IPS-NIHi11 (cell line): ENCODE results near the gene NEO1.
"Not testable (repeated sequence)": the region's sequence is repeated elsewhere in the genome, so short reads cannot be mapped to it uniquely, and the experiment has no call there.

Experiments
- DNase-seq: peaks from one replicate; pipeline ENCODE4 v3.0.0; 2012; ENCODE audit warnings: mixed read lengths, low spot score

The NEO1 gene

GRCh38 chr15:73264881-73265280, 212.6 kb downstream of the NEO1 start:
- DNase-seq: no peak

GRCh38 chr15:73265536-73266153, 213.4 kb downstream of the NEO1 start:
- DNase-seq: peak; percentile 76

GRCh38 chr15:73268457-73268856, 216.2 kb downstream of the NEO1 start:
- no peak for DNase-seq

GRCh38 chr15:73270366-73271097, 218.3 kb downstream of the NEO1 start:
- DNase-seq: no peak

DNA sequence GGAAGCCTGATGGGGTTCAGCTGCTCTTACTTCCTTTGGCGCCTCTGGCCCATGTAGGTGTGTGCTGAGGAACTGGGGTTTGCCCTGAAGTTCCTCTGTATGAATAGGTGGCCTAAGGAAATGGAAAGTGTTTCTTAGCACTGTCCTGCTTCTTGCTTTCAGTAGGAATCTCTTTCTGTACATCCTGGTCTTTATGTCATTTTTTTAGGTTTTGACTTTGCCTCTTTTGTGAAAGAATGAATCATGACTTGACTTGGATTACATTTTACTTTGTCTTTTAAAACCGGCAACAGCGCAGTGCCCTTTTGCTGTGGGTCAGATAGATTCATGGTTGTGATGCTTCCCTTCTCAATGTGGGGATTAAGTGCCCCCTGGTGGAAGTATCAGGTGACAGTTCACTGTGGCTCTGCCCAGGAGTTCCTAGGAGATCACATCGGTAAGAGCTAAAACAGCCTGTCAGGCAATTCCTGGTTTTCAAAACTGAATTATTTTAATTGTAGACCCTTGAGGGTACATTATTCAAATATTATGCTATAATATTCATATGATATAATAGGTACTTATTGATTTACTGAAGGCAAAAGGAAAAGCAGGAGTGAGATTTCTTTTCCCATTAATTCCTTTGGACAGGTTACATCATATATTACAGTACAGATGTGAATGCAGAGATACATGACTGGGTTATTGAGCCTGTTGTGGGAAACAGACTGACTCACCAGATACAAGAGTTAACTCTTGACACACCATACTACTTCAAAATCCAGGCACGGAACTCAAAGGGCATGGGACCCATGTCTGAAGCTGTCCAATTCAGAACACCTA, 221.1 kb downstream of the NEO1 start:
- peak; percentile 72 for DNase-seq

DNA sequence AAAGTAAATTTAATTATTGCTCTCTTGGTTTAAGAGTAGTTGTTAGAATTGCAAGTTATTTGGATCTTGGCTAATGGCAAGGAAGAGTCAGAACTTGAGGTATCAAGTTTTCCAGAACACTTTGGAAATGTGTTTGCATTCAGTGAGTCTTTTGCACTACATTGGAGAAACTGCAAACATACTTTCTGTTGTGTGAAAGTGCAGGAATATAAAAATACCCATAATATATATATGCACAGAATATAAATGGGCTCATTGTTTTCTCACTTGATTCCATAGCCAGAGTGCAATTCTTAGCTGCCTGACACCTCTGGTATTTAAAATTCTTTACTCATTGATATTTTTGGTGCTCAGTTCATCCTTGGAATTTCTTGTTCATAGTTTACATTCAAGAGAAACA, 223.6 kb downstream of the NEO1 start:
- no peak for DNase-seq

DNA sequence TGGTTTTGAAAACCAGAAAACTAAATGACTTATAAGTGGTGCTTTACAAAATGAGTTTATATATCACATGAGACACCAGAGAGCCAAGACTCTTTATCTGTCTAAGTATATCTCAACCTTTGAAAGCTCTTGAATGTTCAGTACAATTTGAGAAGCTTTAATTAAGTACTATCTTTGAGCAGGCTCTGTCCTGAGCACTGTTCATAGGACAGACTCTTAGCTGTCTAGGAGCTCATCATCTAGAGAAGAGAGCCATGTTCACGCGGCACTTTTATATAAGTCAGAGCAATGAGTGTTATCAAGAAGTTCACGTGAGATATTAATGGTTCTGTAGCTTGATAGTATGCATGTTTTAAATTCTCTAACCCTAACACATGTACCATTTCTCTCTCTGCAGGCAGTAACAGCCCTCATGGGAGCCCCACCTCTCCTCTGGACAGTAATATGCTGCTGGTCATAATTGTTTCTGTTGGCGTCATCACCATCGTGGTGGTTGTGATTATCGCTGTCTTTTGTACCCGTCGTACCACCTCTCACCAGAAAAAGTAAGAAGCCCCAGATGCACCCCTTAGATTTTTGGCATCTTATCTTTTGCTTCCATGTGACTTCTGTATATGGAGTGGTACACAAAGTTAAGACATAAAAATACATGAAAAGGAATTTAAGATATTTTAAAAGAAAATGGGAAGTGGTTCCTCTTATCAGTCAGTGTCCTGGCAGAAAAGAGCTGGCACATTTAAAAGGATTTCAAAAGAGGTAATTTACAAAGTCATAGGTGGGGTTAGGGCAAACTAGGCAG, 230.5 kb downstream of the NEO1 start:
- DNase-seq: no peak

DNA sequence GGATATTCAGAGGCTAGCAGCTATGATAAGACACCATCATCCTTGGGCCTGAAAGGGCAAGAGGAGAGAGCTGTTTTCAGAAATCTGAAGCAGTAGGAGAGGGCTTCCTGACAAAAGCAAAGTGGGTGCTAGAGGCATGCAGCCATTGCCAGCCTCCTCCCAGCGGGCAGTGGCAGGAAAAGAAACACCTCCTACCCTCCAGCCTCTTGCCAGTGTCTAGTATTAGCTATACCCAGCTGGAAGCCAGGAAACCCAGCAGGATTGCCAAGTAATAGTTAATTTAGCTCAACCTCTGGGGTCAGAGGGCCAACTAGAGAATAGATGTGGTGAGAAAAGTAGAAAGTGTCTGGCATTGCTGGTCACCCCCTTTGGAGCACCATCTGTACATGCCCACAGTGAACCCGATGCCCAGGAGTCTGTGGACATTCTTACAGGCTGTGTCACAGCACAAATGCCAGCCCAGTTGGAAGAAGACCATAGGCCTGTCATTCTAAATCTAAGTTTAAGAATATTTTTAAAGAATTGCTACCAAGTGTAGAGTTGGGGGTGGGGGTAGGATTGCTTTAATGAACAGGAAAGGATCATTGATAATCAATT, 231.2 kb downstream of the NEO1 start:
- DNase-seq: no peak

DNA sequence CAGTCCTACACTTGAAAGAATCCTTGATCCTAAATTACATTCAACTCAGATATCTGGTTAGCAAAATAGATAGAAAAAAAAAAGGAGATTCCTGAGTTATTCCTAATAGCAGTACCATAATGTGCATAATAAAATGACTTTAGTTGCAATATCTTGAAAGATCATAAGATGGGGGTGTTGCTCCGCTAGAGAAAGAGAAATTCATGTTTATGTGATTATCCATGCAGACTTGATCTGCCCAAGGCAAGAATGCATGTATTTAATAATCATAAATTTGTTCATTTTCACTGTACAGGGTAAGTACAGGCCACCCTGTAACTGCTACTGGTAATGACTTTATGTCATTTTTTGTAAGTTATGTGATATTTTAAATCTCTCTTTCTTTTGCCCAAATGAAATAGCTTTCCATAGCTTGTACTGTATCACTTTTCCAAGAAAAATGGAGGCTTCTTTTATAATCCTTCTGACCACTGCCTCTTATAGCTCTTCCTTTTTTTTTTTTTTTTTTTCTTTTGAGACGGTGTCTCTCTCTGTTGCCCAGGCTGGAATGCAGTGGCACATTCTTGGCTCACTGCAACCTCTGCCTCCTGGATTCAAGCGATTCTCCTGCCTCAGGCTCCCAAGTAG, 231.9 kb downstream of the NEO1 start:
- DNase-seq: no peak

DNA sequence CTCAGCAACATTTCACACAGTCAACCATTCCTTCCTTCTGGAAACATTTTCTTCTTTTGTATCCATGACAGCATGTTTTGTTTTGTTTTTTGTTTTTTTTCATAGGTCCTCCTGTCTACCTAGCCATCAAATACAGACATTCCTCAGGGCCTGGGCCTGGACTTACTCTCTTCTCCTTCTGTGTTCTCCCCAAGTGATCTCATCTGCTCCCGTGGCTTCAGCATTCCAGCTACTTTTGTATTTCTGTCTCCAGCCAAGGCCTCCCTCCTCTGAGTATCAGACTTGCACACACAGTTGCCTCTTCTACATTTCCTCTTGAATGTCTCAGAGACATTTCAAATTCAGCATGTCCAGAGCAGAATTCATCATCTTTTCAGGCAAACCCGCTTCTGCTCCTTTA, 234.0 kb downstream of the NEO1 start:
- no peak for DNase-seq

GRCh38 chr15:73287019-73287418, 234.8 kb downstream of the NEO1 start:
- no peak for DNase-seq

GRCh38 chr15:73291441-73291840, 239.2 kb downstream of the NEO1 start:
- no peak for DNase-seq

DNA sequence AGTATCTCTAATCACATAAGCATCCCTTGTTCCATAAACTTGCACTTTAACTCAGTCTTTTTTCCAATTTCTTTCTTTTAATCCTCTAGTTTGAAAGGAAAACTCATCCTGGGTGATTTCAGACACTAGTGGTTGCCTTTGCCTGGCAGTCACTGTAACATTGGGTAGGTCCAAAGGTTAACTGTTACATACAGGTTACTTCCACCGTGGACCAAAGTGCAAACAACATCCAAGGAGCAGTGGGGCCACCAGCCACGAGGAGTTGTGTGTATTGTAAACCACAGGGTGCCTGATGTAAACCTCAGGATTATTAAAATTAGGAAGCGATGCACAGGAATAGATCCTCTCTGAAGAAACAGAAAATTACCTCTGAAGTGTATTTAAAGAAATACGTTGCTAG, 241.5 kb downstream of the NEO1 start:
- DNase-seq: no peak

DNA sequence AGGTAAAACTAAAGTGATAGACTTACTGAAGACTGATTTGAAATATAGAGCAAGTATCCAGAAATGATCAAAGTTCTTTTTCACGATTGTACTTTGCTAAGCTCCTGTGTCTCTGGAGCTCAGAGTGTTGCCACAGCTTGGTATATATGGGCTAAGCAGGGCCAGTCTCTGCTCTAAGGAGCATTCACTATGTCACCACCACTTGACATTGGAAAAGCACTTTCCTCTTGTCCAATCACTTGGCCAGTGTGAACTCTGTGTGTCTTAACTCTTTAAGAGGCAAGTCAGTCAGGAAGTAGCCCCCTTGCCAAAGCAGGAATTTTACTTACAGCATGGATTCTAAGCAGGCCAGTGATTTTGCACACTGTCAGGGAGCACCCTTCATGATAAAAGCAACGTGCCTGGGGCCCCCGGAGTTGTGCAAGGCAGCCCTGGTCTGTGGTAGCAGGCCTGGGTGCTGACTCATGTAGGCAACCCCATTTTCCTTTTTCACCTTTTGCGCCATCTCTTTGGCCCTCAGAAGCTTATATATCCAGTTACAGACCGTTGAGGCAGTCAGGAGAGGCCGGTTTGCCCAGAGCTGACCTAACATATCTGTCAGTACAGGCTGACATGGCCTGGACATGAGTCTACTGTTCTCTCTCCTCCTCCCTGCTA, 243.5 kb downstream of the NEO1 start:
- DNase-seq: no peak

GRCh38 chr15:73296609-73297353, 244.5 kb downstream of the NEO1 start:
- no peak for DNase-seq

GRCh38 chr15:73298522-73299245, 246.4 kb downstream of the NEO1 start:
- DNase-seq: no peak

DNA sequence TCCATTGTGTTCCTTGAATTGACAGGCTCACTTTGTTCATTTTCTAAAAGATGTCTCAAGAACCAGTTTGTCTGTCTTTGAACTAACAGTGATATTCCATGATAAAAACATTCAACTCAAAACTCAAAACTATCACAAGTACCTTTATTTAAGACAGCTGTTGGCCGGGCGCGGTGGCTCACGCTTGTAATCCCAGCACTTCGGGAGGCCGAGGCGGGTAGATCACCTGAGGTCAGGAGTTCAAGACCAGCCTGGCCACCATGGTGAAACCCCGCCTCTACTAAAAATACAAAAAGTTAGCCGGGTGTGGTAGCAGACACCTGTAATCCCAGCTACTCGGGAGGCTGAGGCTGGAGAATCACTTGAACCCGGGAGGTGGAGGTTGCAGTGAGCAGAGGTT, 248.0 kb downstream of the NEO1 start:
- not testable (repeated sequence) for DNase-seq

DNA sequence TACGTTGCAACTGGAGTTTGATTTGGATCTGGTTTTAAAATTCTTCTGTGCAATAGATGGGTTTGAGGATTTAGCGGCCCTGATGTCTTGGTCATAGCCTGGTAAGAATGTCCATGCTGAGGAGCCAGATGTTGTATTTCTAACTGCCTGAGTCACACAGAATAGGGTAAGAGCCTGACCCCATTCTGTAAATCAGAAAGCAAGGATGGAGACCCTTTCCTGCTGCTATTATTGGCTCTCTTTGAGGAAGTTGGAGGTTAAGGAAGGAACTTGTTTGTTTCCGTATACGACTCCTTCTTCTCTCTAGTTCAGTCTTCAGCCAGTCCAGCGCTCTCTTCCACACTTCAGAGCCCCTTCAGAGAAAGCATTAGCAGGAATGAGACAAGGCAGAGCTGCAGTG, 251.4 kb downstream of the NEO1 start:
- no peak for DNase-seq
